PC-9 (cell line): ENCODE measurements around the gene BSCL2.

ENCODE experiments used
- CTCF ChIP-seq: fragments of 200-600 bp; sonication (generic); conservative IDR thresholded peaks from 2 replicates; pipeline ENCODE4 v1.6.1; 2017; ENCODE audit warnings: mixed run types, antibody characterized with exemption, mild to moderate bottlenecking, moderate library complexity
- EZH2 ChIP-seq: fragments of 200-600 bp; sonication (generic); IDR thresholded peaks from 2 replicates; pipeline ENCODE4 v1.8.0; 2017; ENCODE audit warnings: antibody characterized with exemption, low read depth

GRCh38 chr11:62671236-62671607, 36.0 kb downstream of the BSCL2 start:
- TF ChIP-seq CTCF (no peak), EZH2 (no peak)
